K562 (cell line): ENCODE measurements around the gene DOCK8. TPM values are rescaled to one million over a fixed set of nuclear protein-coding genes. Genes with fewer than 3 reads are reported as not detected.

ENCODE experiments used
- ATAC-seq: fragments of 200-7000 bp; cut with Tn5 transposase; 3 replicates; pipeline ENCODE4 v1.9.1; 2020; ENCODE audit warnings: moderate library complexity
- BruUV-seq: library from RNA; stranded (reverse); fragments of 400-500 nt; replicated peaks from 2 replicates; lab custom pipeline; 2021; lab: Mats Ljungman, UMichigan
- CTCF ChIA-PET: fragments of 300-600 bp; formaldehyde crosslinking; extraction: SDS; loops from one replicate; lab custom pipeline; 2021; ENCODE audit warnings: low intra/inter-chr PET ratio; lab: Yijun Ruan, JAX
- POLR2A ChIA-PET: fragments of 300-600, 350-650 bp; sonication (Branson Sonifier 250); formaldehyde crosslinking; extraction: SDS; loops from one replicate; lab custom pipeline; 2021; ENCODE audit warnings: antibody characterized with exemption, inconsistent platforms; lab: Yijun Ruan, JAX
- DNase-seq, 4 experiments: peaks; one replicate each; pipeline versions ENCODE4 v3.0.0 to v3.0.0-alpha.2; 2011 to 2018; ENCODE audit warnings: low spot score in 3 of 4, mixed read lengths in 3 of 4; ENCODE audit errors: extremely low read depth in 1 of 4
- FAIRE-seq: peaks from 2 replicates; lab custom pipeline; 2011; peaks lifted over from hg19 to GRCh38; lab: Jason Lieb, UNC
- H2AFZ ChIP-seq: 2 replicates; pipeline ENCODE4 v1.6.0; 2011; ENCODE audit warnings: low read depth, low read length, control low read depth, inconsistent platforms
- H3K27ac ChIP-seq: fragments of 200-600 bp; 3 replicates; pipeline ENCODE4 v1.8.0; 2011; ENCODE audit warnings: low read depth, mild to moderate bottlenecking, control low read depth, inconsistent platforms, low read length, moderate library complexity, mixed read lengths; ENCODE audit errors: extremely low read depth
- H3K27me3 ChIP-seq, 2 experiments: fragments of 300-600 bp in 1 of 2; 2 replicates in 1 of 2; 3 replicates in 1 of 2; pipeline versions ENCODE4 v1.6.0 to v1.8.0; 2011; ENCODE audit warnings: inconsistent platforms in 2 of 2, low read length in 2 of 2, mild to moderate bottlenecking in 1 of 2, mixed read lengths in 1 of 2, moderate library complexity in 1 of 2; ENCODE audit not compliant: control insufficient read depth in 2 of 2, insufficient read depth in 2 of 2
- H3K36me3 ChIP-seq: fragments of 300-600 bp; 3 replicates; pipeline ENCODE4 v1.8.0; 2011; ENCODE audit warnings: mild to moderate bottlenecking, low read length, inconsistent platforms; ENCODE audit not compliant: control insufficient read depth, insufficient read depth
- H3K4me1 ChIP-seq, 2 experiments: fragments of 200-600 bp in 1 of 2; replicated peaks in 1 of 2; 2 replicates in 1 of 2; 3 replicates in 1 of 2; pipeline versions ENCODE4 v1.5.1 to v1.8.0; 2011; ENCODE audit warnings: inconsistent platforms in 2 of 2, low read length in 2 of 2, mild to moderate bottlenecking in 1 of 2, mixed read lengths in 1 of 2, moderate library complexity in 1 of 2; ENCODE audit not compliant: control insufficient read depth in 2 of 2, insufficient read depth in 2 of 2
- H3K4me2 ChIP-seq: 2 replicates; pipeline ENCODE4 v1.6.1; 2011; ENCODE audit warnings: low read length, control low read depth, inconsistent platforms, mixed read lengths; ENCODE audit not compliant: insufficient read depth
- H3K4me3 ChIP-seq: fragments of 200-600 bp; sonication (generic), shearing (Covaris generic); 2 replicates; pipeline ENCODE4 v1.5.1; 2016; ENCODE audit warnings: control low read depth, inconsistent platforms
- H3K79me2 ChIP-seq: fragments of 200-600 bp; 3 replicates; pipeline ENCODE4 v1.8.0; 2011; ENCODE audit warnings: low read length, inconsistent platforms; ENCODE audit not compliant: control insufficient read depth, insufficient read depth
- H3K9ac ChIP-seq, 2 experiments: 2 replicates each; pipeline versions ENCODE4 v1.6.0 to v1.6.1; 2011; ENCODE audit warnings: low read depth in 2 of 2, low read length in 2 of 2, control low read depth in 1 of 2, inconsistent platforms in 1 of 2, mild to moderate bottlenecking in 1 of 2, mixed read lengths in 1 of 2; ENCODE audit not compliant: insufficient read depth in 1 of 2
- H3K9me1 ChIP-seq: one replicate; pipeline ENCODE4 v1.6.0; 2011; ENCODE audit warnings: inconsistent platforms, mild to moderate bottlenecking, low read length, moderate library complexity; ENCODE audit not compliant: control insufficient read depth, insufficient read depth
- H3K9me3 ChIP-seq: replicated peaks from 2 replicates; pipeline ENCODE4 v1.5.1; 2011; ENCODE audit warnings: low read depth, low read length, inconsistent platforms; ENCODE audit not compliant: control insufficient read depth, insufficient read depth
- H4K20me1 ChIP-seq: replicated peaks from 2 replicates; pipeline ENCODE4 v1.6.1; 2011; ENCODE audit warnings: low read length, inconsistent platforms, mixed read lengths; ENCODE audit not compliant: control insufficient read depth, insufficient read depth
- E2F6 ChIP-seq, 2 experiments: IDR thresholded peaks; 2 replicates each; pipeline ENCODE4 v1.6.1; 2011; ENCODE audit warnings: borderline replicate concordance in 1 of 2, control low read depth in 1 of 2, low read depth in 1 of 2, low read length in 1 of 2, mild to moderate bottlenecking in 1 of 2, mixed read lengths in 1 of 2, moderate library complexity in 1 of 2; ENCODE audit not compliant: insufficient read depth in 1 of 2, insufficient read length in 1 of 2, poor library complexity in 1 of 2, severe bottlenecking in 1 of 2; ENCODE audit errors: extremely low read depth in 1 of 2
- FOS ChIP-seq: IDR thresholded peaks from 3 replicates; pipeline ENCODE4 v1.6.1; 2011; ENCODE audit not compliant: insufficient read length; ENCODE audit errors: extremely low read depth
- ID3 ChIP-seq, 2 experiments: fragments of 250-450 bp in 1 of 2; fragments of 450-650 bp in 1 of 2; sonication (Bioruptor Pico) in 1 of 2; IDR thresholded peaks; 2 replicates each; pipeline versions ENCODE4 v1.6.1 to v1.8.0; 2016 to 2021; ENCODE audit warnings: mild to moderate bottlenecking in 2 of 2, moderate library complexity in 2 of 2, missing compliant biosample characterization in 1 of 2, missing genetic modification characterization in 1 of 2
- L3MBTL2 ChIP-seq: fragments of 450-650 bp; IDR thresholded peaks from 2 replicates; pipeline ENCODE4 v1.6.1; 2016; ENCODE audit warnings: mild to moderate bottlenecking, moderate library complexity
- MXI1 ChIP-seq: IDR thresholded peaks from 2 replicates; pipeline ENCODE4 v1.6.1; 2011; ENCODE audit warnings: low read depth, mild to moderate bottlenecking, improper control_type of control experiment, low read length
- NONO ChIP-seq, 2 experiments: fragments of 200-400 bp in 1 of 2; fragments of 450-650 bp in 1 of 2; formaldehyde crosslinking in 1 of 2; IDR thresholded peaks; 2 replicates each; pipeline ENCODE4 v1.6.1; 2017; ENCODE audit warnings: low read depth in 2 of 2, mild to moderate bottlenecking in 2 of 2, moderate library complexity in 2 of 2, low read length in 1 of 2
- PCBP2 ChIP-seq: fragments of 200-400 bp; formaldehyde crosslinking; IDR thresholded peaks from 2 replicates; pipeline ENCODE4 v1.6.1; 2018; ENCODE audit warnings: low read length, low read depth, mild to moderate bottlenecking, moderate library complexity; ENCODE audit not compliant: poor library complexity, severe bottlenecking
- ZNF146 ChIP-seq: IDR thresholded peaks from one replicate; pipeline ENCODE4 v1.6.1; 2018; ENCODE audit warnings: missing compliant biosample characterization; ENCODE audit not compliant: unreplicated experiment
- ZNF224 ChIP-seq: sonication (generic); formaldehyde crosslinking; IDR thresholded peaks from 2 replicates; pipeline ENCODE4 v1.8.0; 2022; ENCODE audit warnings: mild to moderate bottlenecking, missing genetic modification reagents
- ZNF232 ChIP-seq: sonication (generic); formaldehyde crosslinking; IDR thresholded peaks from 2 replicates; pipeline ENCODE4 v1.8.0; 2022; ENCODE audit warnings: mild to moderate bottlenecking, missing genetic modification reagents
- ZNF280B ChIP-seq: fragments of 250-450 bp; sonication (Bioruptor Pico); IDR thresholded peaks from 2 replicates; pipeline ENCODE4 v1.5.1; 2021; ENCODE audit warnings: mild to moderate bottlenecking
- ZNF41 ChIP-seq: fragments of 250-450 bp; sonication (Bioruptor Pico); conservative IDR thresholded peaks from 2 replicates; pipeline ENCODE4 v1.4.0; 2020; ENCODE audit warnings: mild to moderate bottlenecking
- ZNF436 ChIP-seq: fragments of 250-450, 450-650 bp; sonication (Bioruptor Pico); formaldehyde crosslinking; IDR thresholded peaks from 2 replicates; pipeline ENCODE4 v1.7.0; 2020; ENCODE audit warnings: mild to moderate bottlenecking
- ZNF77 ChIP-seq: fragments of 250-450 bp; sonication (Bioruptor Pico); IDR thresholded peaks from 2 replicates; pipeline ENCODE4 v1.5.0; 2020
- ZNF780A ChIP-seq: fragments of 250-450 bp; sonication (Bioruptor Pico); IDR thresholded peaks from 2 replicates; pipeline ENCODE4 v1.5.0; 2021; ENCODE audit warnings: mild to moderate bottlenecking
- WGBS: fragments of 100-300 bp; shearing (Covaris generic); methylation state at CpG from one replicate; pipeline ENCODE4 v1.1.6; 2016; ENCODE audit warnings: low coverage, mixed read lengths; ENCODE audit not compliant: insufficient coverage; ENCODE audit errors: missing lambda C conversion rate; 5-methylcytosine and 5-hydroxymethylcytosine counted together
- in situ Hi-C: fragments of 300-500 bp; cut with MboI; formaldehyde crosslinking; loops from 4 replicates; pipeline ENCODE4 v1.15.0; 2018; ENCODE audit warnings: inconsistent platforms, mixed read lengths
- intact Hi-C: fragments of 100-400 bp; cut with micrococcal nuclease; formaldehyde crosslinking; loops from 2 replicates; pipeline ENCODE4 v1.14.2; 2022
- polyA plus RNA-seq, 8 experiments: library from polyadenylated mRNA; depleted of rRNA in 4 of 8; stranded (reverse) in 5 of 8; unstranded in 3 of 8; fragments of >200 nt; fragmentation: Nextera tagmentation in 2 of 8; fragmentation: Illumina TruSeq in 1 of 8; extraction: Ambion mirVana in 2 of 8; extraction: Trizol in 1 of 8; gene quantifications; 2 replicates each; pipeline versions ENCODE4 v1.2.1 to v1.2.3, GENCODE V29; 2011 to 2014; ENCODE audit warnings: inconsistent platforms in 1 of 8, missing spikeins in 1 of 8
- total RNA-seq, 7 experiments: library from RNA; depleted of rRNA in 6 of 7; stranded (reverse); fragments of >200 nt in 6 of 7; fragmentation: Illumina TruSeq in 2 of 7; extraction: Trizol in 2 of 7; gene quantifications; 2 replicates each; pipeline versions ENCODE4 v1.2.1 to v1.2.3, GENCODE V29; 2011 to 2021; ENCODE audit warnings: low replicate concordance in 1 of 7
- TF ChIP-seq, protein P1 (sequence below): sonication (generic); formaldehyde crosslinking; IDR thresholded peaks from 2 replicates; pipeline ENCODE4 v1.8.0; 2022; ENCODE audit warnings: mild to moderate bottlenecking, missing genetic modification reagents, borderline replicate concordance

Gene DOCK8
- total and polyA plus RNA-seq, 9 of the 15 experiments (the other 6 are each of a cell fraction or from before 2014, with no cell fraction given): 14.4 to 53.8 (median 25.1) TPM

GRCh38 chr9:389159-389558 lies 174.5 kb downstream of the DOCK8 start:
- H3K4me2 ChIP-seq: no peak overlapping the region
- ATAC-seq (no peak), DNase-seq (no peak), FAIRE-seq (no peak)
- no peaks in the 10 kb centered on the region for H3K27me3 ChIP-seq
- H4K20me1 ChIP-seq: no peaks in the 10 kb centered on the region
- intact Hi-C loops (loop anchor here (5.0 kb wide), 2 partner anchors 163 to 373 kb away; no protein-coding TSS in a partner anchor), in situ Hi-C loops (no loop called here)
- H3K9me3 ChIP-seq: no peaks in the 10 kb centered on the region
- no peak overlapping the region for H2AFZ ChIP-seq
- H3K79me2 ChIP-seq: no peaks in the 10 kb centered on the region
- WGBS: 88% methylated on average over 2 of the region's 2 CpGs
- peaks cover 46% of the 10 kb centered on the region; the same call in 2 of the 3 replicates for H3K36me3 ChIP-seq
- POLR2A ChIA-PET: interaction anchor here (0.6 kb wide), 1 partner anchor 71 kb away, joined by 3 read pairs; no protein-coding TSS in a partner anchor
- BruUV-seq: no TSS peak
- no peak overlapping the region for H3K4me3 ChIP-seq
- no peak overlapping the region for H3K9ac ChIP-seq
- no peak overlapping the region for H3K27ac ChIP-seq
- no peaks in the 10 kb centered on the region for H3K9me1 ChIP-seq
- H3K4me1 ChIP-seq: no peaks in the 10 kb centered on the region
- CTCF ChIA-PET: no interaction called here
- TF ChIP-seq ZNF41: no peak
- TF ChIP-seq MXI1: no peak
- TF ChIP-seq PCBP2: no peak
- TF ChIP-seq ZNF780A (CRISPR knock-in tag): no peak
- TF ChIP-seq FOS: no peak
- TF ChIP-seq L3MBTL2: no peak
- TF ChIP-seq ZNF280B (CRISPR knock-in tag): no peak
- TF ChIP-seq ZNF436 (CRISPR knock-in tag): no peak
- TF ChIP-seq ZNF77 (CRISPR knock-in tag): no peak
- TF ChIP-seq ZNF224 (CRISPR knock-in tag): no peak
- no peak for TF ChIP-seq ZNF146 (CRISPR knock-in tag)
- no peak for TF ChIP-seq NONO (IDR thresholded peaks at IDR 0.05; ENCODE audit: low read depth in 2 of 2, low read length in 1 of 2)
- no peak for TF ChIP-seq E2F6 (IDR thresholded peaks at IDR 0.05; ENCODE audit: borderline replicate concordance in 1 of 2, extremely low read depth in 1 of 2, insufficient read depth in 1 of 2, insufficient read length in 1 of 2, low read depth in 1 of 2, low read length in 1 of 2, poor library complexity in 1 of 2, severe bottlenecking in 1 of 2)
- no peak for TF ChIP-seq ZNF232
- no peak for TF ChIP-seq ID3 (CRISPR knock-in tag; IDR thresholded peaks at IDR 0.05)
- TF ChIP-seq ID3 (tag; IDR thresholded peaks at IDR 0.05): no peak
- TF ChIP-seq, protein P1, sequence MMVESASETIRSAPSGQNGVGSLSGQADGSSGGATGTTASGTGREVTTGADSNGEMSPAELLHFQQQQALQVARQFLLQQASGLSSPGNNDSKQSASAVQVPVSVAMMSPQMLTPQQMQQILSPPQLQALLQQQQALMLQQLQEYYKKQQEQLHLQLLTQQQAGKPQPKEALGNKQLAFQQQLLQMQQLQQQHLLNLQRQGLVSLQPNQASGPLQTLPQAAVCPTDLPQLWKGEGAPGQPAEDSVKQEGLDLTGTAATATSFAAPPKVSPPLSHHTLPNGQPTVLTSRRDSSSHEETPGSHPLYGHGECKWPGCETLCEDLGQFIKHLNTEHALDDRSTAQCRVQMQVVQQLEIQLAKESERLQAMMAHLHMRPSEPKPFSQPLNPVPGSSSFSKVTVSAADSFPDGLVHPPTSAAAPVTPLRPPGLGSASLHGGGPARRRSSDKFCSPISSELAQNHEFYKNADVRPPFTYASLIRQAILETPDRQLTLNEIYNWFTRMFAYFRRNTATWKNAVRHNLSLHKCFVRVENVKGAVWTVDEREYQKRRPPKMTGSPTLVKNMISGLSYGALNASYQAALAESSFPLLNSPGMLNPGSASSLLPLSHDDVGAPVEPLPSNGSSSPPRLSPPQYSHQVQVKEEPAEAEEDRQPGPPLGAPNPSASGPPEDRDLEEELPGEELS (CRISPR knock-in tag): no peak
